NT2/D1 (cell line): Measurements from ENCODE around the gene ASB4.

Experiments
- SUZ12 ChIP-seq: IDR thresholded peaks from 2 replicates; pipeline ENCODE4 v1.6.1; 2011; ENCODE audit not compliant: insufficient read length, insufficient read depth; ENCODE audit errors: extremely low read depth
- YY1 ChIP-seq: IDR thresholded peaks from 2 replicates; pipeline ENCODE4 v1.6.1; 2011; ENCODE audit not compliant: insufficient read length, insufficient read depth
- ZNF274 ChIP-seq: IDR thresholded peaks from 2 replicates; pipeline ENCODE4 v1.6.1; 2011; ENCODE audit warnings: mild to moderate bottlenecking, low read depth, low read length

- TF ChIP-seq SUZ12 (no peak), ZNF274 (no peak), YY1 (no peak)
Observed at GRCh38 chr7:95508780-95509179, 23.0 kb downstream of the ASB4 start.
